Esophagus mucosa (tissue), 1 donor: ENCODE results near the gene TGM6. TPM values are rescaled to one million over a fixed set of nuclear protein-coding genes. Genes with fewer than 3 reads are reported as not detected.

Experiments
- ATAC-seq: fragments of 200-7000 bp; cut with Tn5 transposase; one replicate; pipeline ENCODE4 v1.9.1; 2020
- total RNA-seq: library from RNA; stranded (reverse); gene quantifications from one replicate; pipeline ENCODE4 v1.2.4, GENCODE V29; 2023
- donor health status: DM: yes; HTN: yes; CAD: no.

Gene TGM6
- total RNA-seq, 1 donor from 2014 or later = not detected

GRCh38 chr20:2459981-2460751 lies 79.5 kb downstream of the TGM6 start:
- no peak for ATAC-seq

- peak; percentile 30 for ATAC-seq
Measured at GRCh38 chr20:2460752-2461424, 80.2 kb downstream of the TGM6 start.

- no peak for ATAC-seq
Measured at GRCh38 chr20:2462484-2462883, 81.8 kb downstream of the TGM6 start.

GRCh38 chr20:2463616-2464365 lies 83.1 kb downstream of the TGM6 start:
- no peak for ATAC-seq

- no peak for ATAC-seq
Measured at GRCh38 chr20:2465100-2465499, 84.4 kb downstream of the TGM6 start.

- no peak for ATAC-seq
Measured at GRCh38 chr20:2467412-2467811, 86.7 kb downstream of the TGM6 start.

GRCh38 chr20:2468581-2469407 lies 88.1 kb downstream of the TGM6 start:
- ATAC-seq = no peak

- peak; percentile 55 for ATAC-seq
Measured at GRCh38 chr20:2469991-2470422, 89.3 kb downstream of the TGM6 start.

GRCh38 chr20:2470423-2471193 lies 89.9 kb downstream of the TGM6 start, which contains the start of gene SNRPB:
Gene SNRPB (minus strand): TSS chr20:2470789. CDS start chr20:2470690, 99 bp downstream.
- ATAC-seq = peak; percentile 99

- no peak for ATAC-seq
Measured at GRCh38 chr20:2473516-2473915, 92.8 kb downstream of the TGM6 start.

- ATAC-seq = peak; percentile 24
Measured at GRCh38 chr20:2475850-2476741, 95.4 kb downstream of the TGM6 start.

GRCh38 chr20:2476742-2477615 lies 96.3 kb downstream of the TGM6 start:
- no peak for ATAC-seq

- ATAC-seq = no peak
Measured at GRCh38 chr20:2480381-2480780, 99.7 kb downstream of the TGM6 start.

Other genes with a start within 250 kb of the TGM6 start
- gene TGM3, start 84.9 kb upstream of the TGM6 start, total RNA-seq = 1,379 TPM
- gene SNRPB, start 89.9 kb downstream of the TGM6 start, total RNA-seq = 177 TPM
- gene ZNF343, start 128.0 kb downstream of the TGM6 start, total RNA-seq = 7.6 TPM
- not detected for gene TMC2, start 155.7 kb downstream of the TGM6 start, total RNA-seq